ENCODE measurements around the gene PAQR7. TPM values are rescaled to one million over a fixed set of nuclear protein-coding genes. Genes with fewer than 3 reads are reported as not detected.

PAQR7 gene
- total RNA-seq, 2 donors from 2014 or later = 3.0 to 4.4 TPM

GRCh38 chr1:25896266-25896665, 20.8 kb upstream of the PAQR7 start:
- Histone ChIP-seq H3K27ac (no peak overlapping the region), H3K9me3 (no peaks in the 10 kb centered on the region), H3K4me3 (no peak overlapping the region), H3K36me3 (replicated peaks in 1 of 2; ENCODE audit: insufficient read depth in 1 of 2, low read depth in 2 of 2) (no peaks in the 10 kb centered on the region), H3K27me3 (no peaks in the 10 kb centered on the region), H3K4me1 (peaks cover 17% of the 10 kb centered on the region)
- WGBS, 2 donors = 82 to 83% methylated on average over 1 of the region's 1 CpG
- ATAC-seq = no peak
- TF ChIP-seq CTCF (IDR thresholded peaks at IDR 0.05) (no peak), POLR2A (IDR thresholded peaks at IDR 0.05) (no peak)
- DNase-seq = no peak
- intact Hi-C loops (cut with DNase I) = loop anchor here (5.0 kb wide), 1 partner anchor 106 kb away; no protein-coding TSS in a partner anchor

GRCh38 chr1:25895365-25895990, 20.0 kb upstream of the PAQR7 start:
- intact Hi-C loops (cut with DNase I) = loop anchor here (5.0 kb wide), 1 partner anchor 107 kb away; no protein-coding TSS in a partner anchor
- ATAC-seq = peak; percentile 90
- Histone ChIP-seq H3K36me3 (replicated peaks in 1 of 2; ENCODE audit: insufficient read depth in 1 of 2, low read depth in 2 of 2) (no peaks in the 10 kb centered on the region), H3K4me3 (no peak overlapping the region), H3K27me3 (no peaks in the 10 kb centered on the region), H3K27ac (no peak overlapping the region), H3K9me3 (no peaks in the 10 kb centered on the region), H3K4me1 (peaks cover 24% of the 10 kb centered on the region)
- TF ChIP-seq POLR2A (IDR thresholded peaks at IDR 0.05) (peak in 1 of 3 donors; percentile 16), CTCF (IDR thresholded peaks at IDR 0.05) (peak; percentile 91 to 100 (median 98))
- WGBS, 2 donors = 4 to 9% methylated on average over 12 of the region's 12 CpGs
- peak; percentile 86 to 90 (median 88) for DNase-seq

GRCh38 chr1:25893116-25893515, 17.6 kb upstream of the PAQR7 start:
- TF ChIP-seq POLR2A (IDR thresholded peaks at IDR 0.05) = no peak
- no peak for TF ChIP-seq CTCF (IDR thresholded peaks at IDR 0.05)
- 39 to 43% methylated on average over 4 of the region's 4 CpGs for WGBS, 2 donors
- peaks cover 41% of the 10 kb centered on the region for H3K4me1 ChIP-seq
- no peak for DNase-seq
- H3K27ac ChIP-seq = no peak overlapping the region
- H3K4me3 ChIP-seq = no peak overlapping the region
- no peaks in the 10 kb centered on the region for H3K36me3 ChIP-seq (replicated peaks in 1 of 2; ENCODE audit: insufficient read depth in 1 of 2, low read depth in 2 of 2)
- no peaks in the 10 kb centered on the region for H3K27me3 ChIP-seq
- ATAC-seq = no peak
- intact Hi-C loops (cut with DNase I) = no loop called here
- no peaks in the 10 kb centered on the region for H3K9me3 ChIP-seq

- DNase-seq = no peak
- WGBS, 2 donors = 88 to 91% methylated on average over 5 of the region's 5 CpGs
- no peaks in the 10 kb centered on the region for H3K9me3 ChIP-seq
- ATAC-seq = no peak
- peak overlapping the region in 2 of 4 donors; percentile 87 to 88 for H3K27ac ChIP-seq
- peaks cover 41% of the 10 kb centered on the region for H3K4me1 ChIP-seq
- H3K4me3 ChIP-seq = no peak overlapping the region
- intact Hi-C loops (cut with DNase I) = no loop called here
- no peaks in the 10 kb centered on the region for H3K36me3 ChIP-seq (replicated peaks in 1 of 2; ENCODE audit: insufficient read depth in 1 of 2, low read depth in 2 of 2)
- TF ChIP-seq POLR2A (IDR thresholded peaks at IDR 0.05) (no peak), CTCF (IDR thresholded peaks at IDR 0.05) (no peak)
- H3K27me3 ChIP-seq = no peaks in the 10 kb centered on the region
These were observed 16.1 kb upstream of the PAQR7 start for GRCh38 chr1:25891606-25892005.
